ENCODE data around the gene NECAB2.

DNA sequence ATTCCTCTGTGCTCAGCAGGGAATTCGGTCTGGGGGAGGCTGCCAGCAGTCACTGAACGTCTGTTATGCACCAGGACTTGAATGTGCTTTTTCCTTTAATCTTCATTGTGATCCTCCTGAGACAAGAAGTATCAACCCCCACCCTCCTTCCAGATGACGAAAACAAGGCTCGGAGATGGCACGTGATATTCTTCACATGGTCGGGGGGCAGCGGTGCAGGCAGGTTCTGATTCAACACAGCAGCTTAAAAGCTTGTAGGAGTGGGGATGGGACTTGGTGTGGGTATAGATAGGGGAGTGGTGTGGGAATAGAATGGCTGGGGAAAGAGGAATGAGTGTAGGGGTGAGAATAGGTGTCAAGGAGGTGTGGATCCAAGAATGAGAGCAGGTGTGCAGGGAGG is 6.4 kb downstream of the NECAB2 start:
- TF ChIP-seq CTCF (IDR thresholded peaks at IDR 0.05) (no peak), POLR2A (IDR thresholded peaks at IDR 0.05; ENCODE audit: low read depth) (no peak), EP300 (IDR thresholded peaks at IDR 0.05) (no peak)
